GM21367 (cell line): ENCODE data around the gene SURF6.
"Not testable (repeated sequence)": the region's sequence is repeated elsewhere in the genome, so short reads cannot be mapped to it uniquely, and the experiment has no call there.

Experiments used
- ATAC-seq: cut with Tn5 transposase; IDR thresholded peaks from one replicate; pipeline ENCODE4 v1.9.1; 2021; ENCODE audit not compliant: unreplicated experiment

SURF6 gene

GRCh38 chr9:133335924-133336811, at the start of gene SURF6:
SURF6 (minus strand) TSS chr9:133336188; CDS start chr9:133336132, 56 bp downstream.
- peak; percentile 78 for ATAC-seq

- no peak for ATAC-seq
Observed at GRCh38 chr9:133385452-133385851, 49.5 kb upstream of the SURF6 start.

GRCh38 chr9:133384736-133385321, 48.8 kb upstream of the SURF6 start:
- no peak for ATAC-seq

- no peak for ATAC-seq
Observed at GRCh38 chr9:133383438-133383837, 47.5 kb upstream of the SURF6 start.

- no peak for ATAC-seq
Observed at GRCh38 chr9:133382507-133383141, 46.6 kb upstream of the SURF6 start.

GRCh38 chr9:133380734-133381133, 44.7 kb upstream of the SURF6 start:
- ATAC-seq: no peak

- ATAC-seq: no peak
Observed at GRCh38 chr9:133379153-133380086, 43.4 kb upstream of the SURF6 start.

- no peak for ATAC-seq
Observed at GRCh38 chr9:133378408-133378962, 42.5 kb upstream of the SURF6 start.

GRCh38 chr9:133377721-133378216, 41.8 kb upstream of the SURF6 start:
- no peak for ATAC-seq

GRCh38 chr9:133377280-133377679, 41.3 kb upstream of the SURF6 start:
- ATAC-seq: not testable (repeated sequence)

- ATAC-seq: peak; percentile 84
Observed at GRCh38 chr9:133375724-133376654, 40.0 kb upstream of the SURF6 start, which contains the start of the genes STKLD1 and SURF4. STKLD1 (plus strand) TSS chr9:133376366; CDS start chr9:133376474, 108 bp downstream. SURF4 (minus strand) TSS chr9:133376060; CDS start chr9:133375969, 91 bp downstream.

GRCh38 chr9:133375116-133375723, 39.2 kb upstream of the SURF6 start:
- peak; percentile 4 for ATAC-seq

- ATAC-seq: no peak
Observed at GRCh38 chr9:133374612-133375115, 38.7 kb upstream of the SURF6 start.

GRCh38 chr9:133372144-133372543, 36.2 kb upstream of the SURF6 start:
- ATAC-seq: no peak

GRCh38 chr9:133371261-133371711, 35.3 kb upstream of the SURF6 start:
- ATAC-seq: no peak

GRCh38 chr9:133370685-133371084, 34.7 kb upstream of the SURF6 start:
- no peak for ATAC-seq

- ATAC-seq: no peak
Observed at GRCh38 chr9:133369933-133370332, 33.9 kb upstream of the SURF6 start.

- ATAC-seq: no peak
Observed at GRCh38 chr9:133369422-133369821, 33.4 kb upstream of the SURF6 start.
